PC-3 (cell line): Measurements from ENCODE around the gene VSIG8.

Experiments used
- EZH2phosphoT487 ChIP-seq: fragments of 300-600 bp; sonication (generic); IDR thresholded peaks from 2 replicates; pipeline ENCODE4 v1.6.1; 2018; ENCODE audit warnings: mild to moderate bottlenecking, antibody characterized with exemption, low read length, borderline replicate concordance
- TF ChIP-seq, protein P1 (sequence below): fragments of 300-600 bp; sonication (generic); conservative IDR thresholded peaks from 2 replicates; pipeline ENCODE4 v1.5.1; 2017; ENCODE audit warnings: antibody characterized with exemption, low read depth, mild to moderate bottlenecking, low read length

DNA sequence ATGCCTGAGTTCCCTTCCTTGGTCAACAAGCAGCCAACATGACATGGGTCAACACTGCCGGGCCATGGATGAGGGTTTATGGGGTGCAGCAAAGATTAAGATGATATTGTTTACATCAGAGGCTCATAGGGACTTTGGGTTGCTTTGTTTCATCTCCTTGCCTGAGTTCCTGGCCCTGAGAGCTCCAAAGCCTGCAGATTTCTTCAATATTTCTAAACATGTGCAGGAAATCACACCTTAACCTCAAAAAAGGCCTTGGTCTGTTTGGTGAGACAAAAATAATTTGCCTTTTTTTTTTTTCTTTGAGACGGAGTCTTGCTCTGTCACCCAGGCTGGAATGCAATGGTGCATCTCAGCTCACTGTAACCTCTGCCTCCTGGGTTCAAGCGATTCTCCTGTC is 34.9 kb downstream of the VSIG8 start:
- TF ChIP-seq, protein P1, sequence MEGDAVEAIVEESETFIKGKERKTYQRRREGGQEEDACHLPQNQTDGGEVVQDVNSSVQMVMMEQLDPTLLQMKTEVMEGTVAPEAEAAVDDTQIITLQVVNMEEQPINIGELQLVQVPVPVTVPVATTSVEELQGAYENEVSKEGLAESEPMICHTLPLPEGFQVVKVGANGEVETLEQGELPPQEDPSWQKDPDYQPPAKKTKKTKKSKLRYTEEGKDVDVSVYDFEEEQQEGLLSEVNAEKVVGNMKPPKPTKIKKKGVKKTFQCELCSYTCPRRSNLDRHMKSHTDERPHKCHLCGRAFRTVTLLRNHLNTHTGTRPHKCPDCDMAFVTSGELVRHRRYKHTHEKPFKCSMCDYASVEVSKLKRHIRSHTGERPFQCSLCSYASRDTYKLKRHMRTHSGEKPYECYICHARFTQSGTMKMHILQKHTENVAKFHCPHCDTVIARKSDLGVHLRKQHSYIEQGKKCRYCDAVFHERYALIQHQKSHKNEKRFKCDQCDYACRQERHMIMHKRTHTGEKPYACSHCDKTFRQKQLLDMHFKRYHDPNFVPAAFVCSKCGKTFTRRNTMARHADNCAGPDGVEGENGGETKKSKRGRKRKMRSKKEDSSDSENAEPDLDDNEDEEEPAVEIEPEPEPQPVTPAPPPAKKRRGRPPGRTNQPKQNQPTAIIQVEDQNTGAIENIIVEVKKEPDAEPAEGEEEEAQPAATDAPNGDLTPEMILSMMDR: no peak
- no peak for TF ChIP-seq EZH2phosphoT487
